ENCODE results near the gene SKP2.
"Not testable (repeated sequence)": the region's sequence is repeated elsewhere in the genome, so short reads cannot be mapped to it uniquely, and the experiment has no call there.

SKP2 gene

DNA sequence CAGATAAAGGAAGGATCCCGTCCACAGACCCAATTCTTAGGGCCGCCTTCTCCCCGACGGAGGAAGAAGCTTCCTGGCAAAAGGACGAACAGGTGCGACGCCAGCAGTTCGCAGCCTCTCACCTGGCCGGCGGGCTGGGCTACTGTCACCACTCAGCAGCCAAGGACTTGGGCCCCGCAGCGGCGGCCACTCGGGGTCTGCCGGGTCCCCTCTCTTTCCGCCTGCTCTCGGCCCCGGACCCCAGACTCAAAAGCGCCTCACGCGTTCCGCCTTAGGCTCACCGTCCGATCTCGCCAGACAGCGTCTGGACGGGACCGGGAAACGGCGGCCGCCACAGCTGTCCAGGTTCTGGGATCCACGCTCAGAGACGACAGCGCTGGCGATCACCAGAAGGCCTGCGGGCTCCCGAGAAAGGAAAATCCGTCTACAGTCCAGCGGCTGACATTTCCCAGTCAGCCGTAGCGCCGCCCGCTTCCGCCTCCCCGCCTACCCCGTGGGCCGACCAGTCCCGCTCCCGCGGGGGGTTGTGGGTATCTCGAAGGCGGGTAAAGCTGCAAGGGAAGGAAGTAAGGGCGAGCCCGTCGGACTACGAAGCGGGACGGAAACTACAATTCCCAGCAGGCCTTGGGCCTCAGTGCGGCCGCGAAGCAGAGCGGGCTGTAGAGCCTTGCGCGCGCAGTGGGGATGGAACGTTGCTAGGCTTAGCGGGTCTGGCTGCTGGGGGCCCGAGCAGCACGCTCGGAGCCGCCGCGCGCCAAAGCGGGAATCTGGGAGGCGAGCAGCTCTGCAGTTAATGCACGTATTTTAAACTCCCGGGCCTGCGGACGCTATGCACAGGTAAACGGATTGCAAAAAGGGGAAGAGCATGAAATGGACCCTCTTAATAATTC is at the start of gene SKP2, which contains the start of gene LMBRD2:
Gene SKP2 (plus strand): TSS at position 678 of the 890 bp plus-strand sequence. CDS start 152 bp downstream, at position 830.
Gene LMBRD2 (minus strand): TSS at position 454 of the 890 bp plus-strand sequence. CDS start 8,538 bp downstream, outside the sequence.
- peak; percentile 96 to 97 for DNase-seq (ENCODE audit: low read depth in 2 of 2)

DNA sequence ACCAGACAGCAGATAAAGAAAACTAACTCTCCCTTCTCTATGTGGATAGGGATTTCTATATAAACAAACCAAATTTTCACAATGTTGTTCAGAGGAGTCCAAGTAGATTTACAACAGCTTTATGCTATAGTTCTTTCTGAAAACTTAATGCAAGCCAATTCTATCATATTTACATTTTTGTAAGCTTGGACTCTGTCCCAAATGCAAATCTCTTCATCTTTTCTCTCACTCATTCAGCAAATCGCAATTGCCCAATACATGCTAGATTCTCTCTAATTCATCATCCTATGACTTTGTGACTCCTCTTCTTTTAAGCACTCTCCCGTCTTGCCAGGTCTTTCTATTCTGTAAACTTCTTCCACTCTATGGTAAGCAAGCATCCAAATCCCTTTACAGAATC is 46.1 kb upstream of the SKP2 start:
- no peak for DNase-seq (ENCODE audit: low read depth in 2 of 2)

GRCh38 chr5:36108758-36109460 is 43.0 kb upstream of the SKP2 start:
- DNase-seq (ENCODE audit: low read depth in 2 of 2): no peak

- no peak for DNase-seq (ENCODE audit: low read depth in 2 of 2)
These were observed 40.7 kb upstream of the SKP2 start for GRCh38 chr5:36111238-36111637.

DNA sequence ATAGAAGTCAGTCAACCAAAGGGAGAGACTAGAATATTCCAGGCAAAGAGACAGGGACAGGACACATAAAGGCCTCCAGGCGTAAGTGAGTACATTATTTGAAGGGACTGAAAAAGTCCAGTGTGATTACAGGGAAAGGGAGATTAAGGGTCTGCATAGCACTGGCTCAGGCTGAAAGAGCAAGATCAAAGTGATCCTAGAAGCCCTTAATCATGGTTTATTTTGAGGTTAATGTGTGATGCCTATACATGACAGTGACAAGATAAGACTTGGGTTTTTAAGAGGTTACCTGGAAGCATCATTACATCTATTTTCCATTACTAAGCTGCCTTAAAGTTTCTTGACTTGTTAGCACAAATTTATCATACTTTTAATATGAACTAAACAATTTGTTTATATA is 26.0 kb upstream of the SKP2 start:
- DNase-seq (ENCODE audit: low read depth in 2 of 2): no peak

GRCh38 chr5:36128795-36129194 is 23.1 kb upstream of the SKP2 start:
- no peak for DNase-seq (ENCODE audit: low read depth in 2 of 2)

- DNase-seq (ENCODE audit: low read depth in 2 of 2): not testable (repeated sequence)
These were observed 22.2 kb upstream of the SKP2 start for GRCh38 chr5:36129666-36130065.

DNA sequence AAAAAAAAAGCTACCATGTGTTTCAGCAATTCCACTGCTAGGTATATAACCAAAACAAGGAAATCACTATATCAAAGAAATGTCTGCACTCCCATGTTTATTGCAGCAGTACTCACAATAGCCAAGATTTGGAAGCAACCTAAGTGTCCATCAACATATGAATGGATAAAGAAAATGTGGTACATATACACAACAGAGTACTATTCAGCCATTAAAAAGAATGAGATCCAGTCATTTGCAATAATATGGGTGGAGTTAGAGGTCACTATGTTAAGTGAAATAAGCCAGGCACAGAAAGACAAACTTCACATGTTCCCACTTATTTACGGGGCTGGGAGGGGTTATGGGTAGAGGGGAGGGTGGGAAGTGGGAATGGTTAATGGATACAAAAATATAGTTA is 18.9 kb upstream of the SKP2 start:
- DNase-seq (ENCODE audit: low read depth in 2 of 2): not testable (repeated sequence)

- no peak for DNase-seq (ENCODE audit: low read depth in 2 of 2)
These were observed 15.9 kb upstream of the SKP2 start for GRCh38 chr5:36135988-36136387.

GRCh38 chr5:36136581-36136980 is 15.3 kb upstream of the SKP2 start:
- DNase-seq (ENCODE audit: low read depth in 2 of 2): no peak

DNA sequence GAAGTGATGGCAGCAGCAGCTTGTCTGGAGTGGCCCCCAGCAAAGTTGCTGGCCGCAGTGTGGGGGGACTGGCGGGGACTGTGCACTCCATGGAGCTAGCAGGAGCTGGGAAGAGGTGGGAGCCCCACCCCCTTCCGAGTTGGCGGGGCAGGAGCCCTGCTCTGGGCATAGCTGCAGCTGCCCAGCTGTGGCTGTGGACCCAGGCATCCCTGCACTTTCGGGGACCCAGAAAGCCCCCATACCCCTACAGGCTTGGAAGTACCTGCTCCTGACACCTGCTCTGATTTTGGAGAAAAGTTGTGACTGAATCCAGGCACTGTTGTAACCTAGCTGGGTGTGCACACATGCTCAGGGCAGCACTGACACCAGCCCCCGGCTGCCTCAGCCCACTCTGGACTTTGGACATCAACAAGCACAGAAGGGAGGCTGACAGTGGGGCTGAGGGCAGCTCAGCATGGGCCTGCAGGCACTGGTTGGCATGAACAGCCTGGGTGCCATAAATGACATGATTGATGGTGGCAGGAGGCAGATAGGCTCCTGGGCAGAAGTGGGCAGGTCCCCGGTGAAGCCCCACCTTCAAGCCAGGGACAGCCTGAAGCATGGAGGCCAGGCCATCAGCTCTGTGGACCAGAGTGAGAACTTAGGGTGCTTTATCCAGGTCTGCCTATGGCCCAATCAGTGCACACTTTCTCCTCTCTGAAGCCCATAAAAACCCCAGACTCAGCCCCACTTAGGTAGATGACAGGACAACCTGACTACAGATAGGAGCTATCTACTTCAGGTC is 12.8 kb upstream of the SKP2 start:
- DNase-seq (ENCODE audit: low read depth in 2 of 2): no peak

DNA sequence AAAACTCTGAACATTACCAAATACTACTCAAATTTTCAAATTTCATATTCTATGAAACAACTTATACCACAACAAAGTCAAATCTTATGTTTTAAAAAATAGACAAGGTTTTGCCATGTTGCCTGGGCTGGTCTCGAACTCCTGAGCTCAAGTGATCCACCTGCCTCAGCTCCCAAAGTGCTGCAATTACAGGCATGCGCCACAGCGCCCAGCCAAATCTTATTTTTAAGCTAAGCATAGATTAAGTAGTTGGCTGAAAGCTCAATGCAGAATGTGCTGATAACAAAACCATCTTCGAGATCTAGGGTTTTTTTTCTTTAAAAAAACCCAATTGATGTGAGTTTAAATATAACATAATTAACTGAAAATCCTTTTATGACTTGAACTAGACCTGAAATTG is 6.6 kb upstream of the SKP2 start:
- DNase-seq (ENCODE audit: low read depth in 2 of 2): no peak

DNA sequence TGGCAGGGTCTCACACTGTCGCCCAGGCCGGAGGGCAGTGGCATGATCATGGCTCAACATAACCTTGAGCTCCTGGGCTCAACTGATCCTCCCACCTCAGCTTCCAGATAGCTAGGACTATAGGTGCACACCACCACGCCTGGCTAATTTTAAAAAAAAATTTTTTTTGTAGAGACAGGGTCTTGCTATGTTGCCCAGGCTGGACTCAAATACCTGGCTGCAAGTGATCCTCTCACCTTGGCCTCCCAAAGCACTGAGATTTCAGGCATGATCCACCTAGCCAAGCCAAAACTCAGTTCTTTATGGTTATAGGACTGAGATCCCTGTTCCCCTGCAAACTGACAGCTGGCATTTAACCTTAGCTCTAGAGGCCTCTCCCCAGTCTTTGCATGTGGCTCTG is 5.5 kb upstream of the SKP2 start:
- DNase-seq (ENCODE audit: low read depth in 2 of 2): no peak

GRCh38 chr5:36147681-36148080 is 4.2 kb upstream of the SKP2 start:
- DNase-seq (ENCODE audit: low read depth in 2 of 2): no peak

GRCh38 chr5:36150676-36151433 is 1.1 kb upstream of the SKP2 start:
- peak; percentile 36 to 45 for DNase-seq (ENCODE audit: low read depth in 2 of 2)

DNA sequence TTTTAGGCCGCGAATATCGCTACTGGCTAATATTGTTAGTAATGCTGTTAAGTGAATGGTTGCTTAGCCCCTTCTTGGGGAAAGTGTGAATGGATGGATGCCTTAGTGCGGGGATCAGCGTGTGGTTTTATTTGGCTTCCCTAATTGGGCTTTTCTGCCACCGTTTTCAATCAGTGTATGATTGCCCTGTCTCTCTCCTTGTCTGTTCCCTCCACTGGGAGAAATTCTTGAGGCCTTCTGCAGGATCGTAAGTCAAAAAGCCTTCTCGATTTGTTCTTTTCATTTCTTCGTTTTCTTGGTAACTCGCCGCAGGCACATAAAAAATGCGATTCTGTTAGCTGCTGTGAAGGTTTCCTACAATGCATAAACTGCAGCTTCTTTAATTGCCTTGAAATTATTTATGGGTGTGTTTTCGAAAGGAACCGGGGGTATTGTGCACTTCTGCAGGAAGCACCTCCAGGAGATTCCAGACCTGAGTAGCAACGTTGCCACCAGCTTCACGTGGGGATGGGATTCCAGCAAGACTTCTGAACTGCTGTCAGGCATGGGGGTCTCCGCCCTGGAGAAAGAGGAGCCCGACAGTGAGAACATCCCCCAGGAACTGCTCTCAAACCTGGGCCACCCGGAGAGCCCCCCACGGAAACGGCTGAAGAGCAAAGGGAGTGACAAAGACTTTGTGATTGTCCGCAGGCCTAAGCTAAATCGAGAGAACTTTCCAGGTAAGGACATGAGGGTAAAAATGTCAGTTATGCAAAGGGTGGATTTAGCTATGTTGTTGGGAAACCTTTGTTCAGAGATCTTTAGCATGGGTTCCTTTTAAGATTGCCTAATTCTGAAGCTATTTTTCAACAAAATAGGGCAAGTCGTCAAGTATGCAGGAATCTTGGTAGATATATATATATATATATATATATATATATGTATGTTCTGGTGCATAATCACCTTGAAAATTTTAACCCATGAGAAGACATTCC is 700 bp downstream of the SKP2 start:
- no peak for DNase-seq (ENCODE audit: low read depth in 2 of 2)

DNA sequence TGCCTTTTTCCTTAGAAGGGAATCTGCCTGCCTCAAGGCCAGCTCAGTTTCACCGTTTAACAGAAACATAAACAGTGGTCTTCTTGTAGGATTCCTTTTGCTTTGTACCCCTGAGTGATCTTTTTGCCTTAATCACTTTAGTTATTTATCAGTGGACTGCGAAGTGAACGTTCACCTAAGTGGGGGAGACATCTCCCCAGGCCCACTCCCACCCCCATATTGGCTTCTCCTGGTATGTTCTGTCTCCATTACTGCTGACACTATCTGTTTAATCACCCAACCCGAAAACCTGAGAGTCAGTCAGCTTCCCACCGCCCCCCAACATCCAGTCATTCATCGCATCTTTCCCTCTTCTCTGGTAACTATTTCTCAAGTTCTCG is 1.4 kb downstream of the SKP2 start:
- DNase-seq (ENCODE audit: low read depth in 2 of 2): no peak

- no peak for DNase-seq (ENCODE audit: low read depth in 2 of 2)
These were observed 1.8 kb downstream of the SKP2 start for GRCh38 chr5:36153726-36154125.

DNA sequence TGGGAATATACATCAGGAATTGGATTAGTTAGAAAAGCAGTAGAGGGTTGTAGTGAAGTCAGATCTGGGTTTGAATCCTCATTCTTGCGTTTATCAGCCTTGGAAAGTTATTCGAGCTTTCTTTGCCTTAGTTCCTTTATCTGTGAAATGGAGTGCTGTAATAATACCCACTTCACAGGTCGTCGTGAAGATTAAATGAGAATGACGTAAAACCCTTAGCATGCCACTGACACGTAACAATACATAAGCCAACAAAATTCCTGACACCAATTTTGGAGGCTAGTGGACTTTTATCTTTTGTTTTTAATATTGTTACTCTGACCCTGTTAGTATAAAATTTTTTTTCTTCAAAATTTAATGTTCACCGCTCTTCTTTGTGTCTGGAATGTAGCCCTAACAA is 3.4 kb downstream of the SKP2 start:
- DNase-seq (ENCODE audit: low read depth in 2 of 2): no peak

DNA sequence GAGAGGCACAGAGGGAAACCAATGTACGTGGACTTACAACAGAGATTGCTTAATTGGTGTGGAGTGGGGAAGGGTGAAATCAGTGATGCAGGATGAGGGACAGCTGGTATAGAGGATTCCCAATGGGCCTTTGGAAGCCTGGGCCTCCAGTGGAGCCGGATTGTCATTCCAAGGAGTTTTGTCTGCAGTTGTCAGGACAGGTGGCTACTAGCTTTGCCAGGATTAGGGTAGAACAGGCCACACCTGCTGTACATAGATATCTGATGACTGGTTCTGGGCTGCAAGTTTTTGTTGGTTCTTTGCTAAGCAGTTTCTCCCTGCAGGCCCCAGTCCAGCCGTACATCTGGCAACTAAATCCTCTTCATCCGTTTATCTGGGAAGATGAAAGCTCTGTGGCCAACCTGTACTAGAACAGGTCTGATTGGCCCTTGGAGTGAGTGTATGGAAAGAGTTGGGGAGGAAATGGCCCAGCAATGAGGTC is 4.2 kb downstream of the SKP2 start:
- no peak for DNase-seq (ENCODE audit: low read depth in 2 of 2)
